IMR-90 (cell line): Measurements from ENCODE around the gene FAM184A. TPM values are rescaled to one million over a fixed set of nuclear protein-coding genes. Genes with fewer than 3 reads are reported as not detected.

Experiments used
- ATAC-seq: fragments of 200-7000 bp; cut with Tn5 transposase; 2 replicates; pipeline ENCODE4 v1.9.1; 2020; ENCODE audit warnings: low read depth, mild to moderate bottlenecking, moderate library complexity
- BruUV-seq: library from RNA; stranded (reverse); fragments of 400-500 nt; replicated peaks from 2 replicates; lab custom pipeline; 2021; lab: Mats Ljungman, UMichigan
- CTCF ChIA-PET: fragments of 300-600 bp; formaldehyde crosslinking; extraction: SDS; loops from one replicate; lab custom pipeline; 2021; ENCODE audit warnings: antibody characterized with exemption; lab: Yijun Ruan, JAX
- POLR2A ChIA-PET: fragments of 300-600 bp; sonication (Branson Sonifier 250); formaldehyde crosslinking; loops from one replicate; lab custom pipeline; 2022; ENCODE audit warnings: antibody characterized with exemption; ENCODE audit not compliant: unreplicated experiment; lab: Charles Lee
- DNase-seq: peaks from one replicate; pipeline ENCODE4 v3.0.0; 2013
- H2AFZ ChIP-seq: replicated peaks from 2 replicates; pipeline ENCODE3; 2013; ENCODE audit warnings: low read length, mild to moderate bottlenecking; ENCODE audit not compliant: poor library complexity
- H2AK5ac ChIP-seq: 2 replicates; pipeline ENCODE4 v1.6.1; 2013; ENCODE audit warnings: low read depth, low read length, inconsistent platforms
- H2AK9ac ChIP-seq: replicated peaks from 2 replicates; pipeline ENCODE3; 2013; ENCODE audit warnings: mild to moderate bottlenecking, low read depth, low read length, moderate library complexity; ENCODE audit not compliant: poor library complexity
- H2BK120ac ChIP-seq: 2 replicates; pipeline ENCODE4 v1.6.1; 2013; ENCODE audit warnings: low read depth, low read length, inconsistent platforms
- H2BK15ac ChIP-seq: 3 replicates; pipeline ENCODE4 v1.6.1; 2013; ENCODE audit warnings: low read depth, low read length, inconsistent platforms
- H2BK20ac ChIP-seq: 2 replicates; pipeline ENCODE4 v1.6.1; 2013; ENCODE audit warnings: low read depth, mild to moderate bottlenecking, inconsistent platforms, low read length, moderate library complexity
- H2BK5ac ChIP-seq: 2 replicates; pipeline ENCODE4 v1.6.1; 2013; ENCODE audit warnings: mild to moderate bottlenecking, low read depth, low read length, inconsistent platforms; ENCODE audit not compliant: poor library complexity, severe bottlenecking
- H3K14ac ChIP-seq: replicated peaks from 2 replicates; pipeline ENCODE4 v1.6.1; 2013; ENCODE audit warnings: low read depth, low read length, inconsistent platforms
- H3K18ac ChIP-seq: 2 replicates; pipeline ENCODE4 v1.6.1; 2013; ENCODE audit warnings: low read depth, low read length, control low read depth
- H3K23ac ChIP-seq: 2 replicates; pipeline ENCODE4 v1.6.1; 2013; ENCODE audit warnings: low read depth, low read length, inconsistent platforms
- H3K27ac ChIP-seq: 2 replicates; pipeline ENCODE4 v1.5.1; 2013; ENCODE audit warnings: mild to moderate bottlenecking, control low read depth, low read length; ENCODE audit not compliant: insufficient read depth
- H3K27me3 ChIP-seq: 2 replicates; pipeline ENCODE4 v1.6.1; 2013; ENCODE audit warnings: low read length; ENCODE audit not compliant: control insufficient read depth, insufficient read depth
- H3K36me3 ChIP-seq: 2 replicates; pipeline ENCODE4 v1.6.1; 2013; ENCODE audit warnings: low read length, mixed read lengths; ENCODE audit not compliant: control insufficient read depth, insufficient read depth
- H3K4ac ChIP-seq: 2 replicates; pipeline ENCODE4 v1.6.1; 2013; ENCODE audit warnings: low read depth, low read length, inconsistent platforms
- H3K4me1 ChIP-seq: 2 replicates; pipeline ENCODE4 v1.6.1; 2013; ENCODE audit warnings: low read length, mixed read lengths; ENCODE audit not compliant: control insufficient read depth, insufficient read depth
- H3K4me2 ChIP-seq: 2 replicates; pipeline ENCODE4 v1.6.1; 2013; ENCODE audit warnings: low read depth, mild to moderate bottlenecking, control low read depth, low read length, moderate library complexity
- H3K4me3 ChIP-seq: 2 replicates; pipeline ENCODE4 v1.5.1; 2013; ENCODE audit warnings: low read depth, mild to moderate bottlenecking, control low read depth, low read length, moderate library complexity; ENCODE audit not compliant: insufficient read depth
- H3K56ac ChIP-seq: 2 replicates; pipeline ENCODE4 v1.6.1; 2013; ENCODE audit warnings: low read length, inconsistent platforms; ENCODE audit not compliant: insufficient read depth; ENCODE audit errors: extremely low read depth
- H3K79me1 ChIP-seq, 2 experiments: 2 replicates each; pipeline ENCODE4 v1.6.1; 2013; ENCODE audit warnings: low read length in 2 of 2, inconsistent platforms in 1 of 2, low read depth in 1 of 2
- H3K9ac ChIP-seq: 2 replicates; pipeline ENCODE4 v1.6.1; 2013; ENCODE audit warnings: low read depth, low read length, control low read depth
- H3K9me1 ChIP-seq: 2 replicates; pipeline ENCODE4 v1.6.1; 2013; ENCODE audit warnings: low read length, inconsistent platforms; ENCODE audit not compliant: insufficient read depth
- H3K9me3 ChIP-seq: 2 replicates; pipeline ENCODE4 v1.6.1; 2013; ENCODE audit warnings: low read length; ENCODE audit not compliant: control insufficient read depth, insufficient read depth
- H4K20me1 ChIP-seq: 2 replicates; pipeline ENCODE4 v1.6.1; 2013; ENCODE audit warnings: low read length, inconsistent platforms; ENCODE audit not compliant: insufficient read depth
- H4K5ac ChIP-seq: 2 replicates; pipeline ENCODE4 v1.6.1; 2013; ENCODE audit warnings: mild to moderate bottlenecking, low read depth, low read length, control low read depth
- H4K8ac ChIP-seq, 2 experiments: 2 replicates each; pipeline ENCODE4 v1.6.1; 2013; ENCODE audit warnings: low read depth in 2 of 2, low read length in 2 of 2, control low read depth in 1 of 2, inconsistent platforms in 1 of 2
- H4K91ac ChIP-seq: 2 replicates; pipeline ENCODE4 v1.6.1; 2013; ENCODE audit warnings: low read depth, low read length, inconsistent platforms; ENCODE audit not compliant: insufficient read depth
- CHD1 ChIP-seq: IDR thresholded peaks from 2 replicates; pipeline ENCODE4 v1.6.1; 2012; ENCODE audit warnings: low read depth, low read length, improper control_type of control experiment
- MAFK ChIP-seq: IDR thresholded peaks from 2 replicates; pipeline ENCODE4 v1.6.1; 2012; ENCODE audit warnings: low read depth, low read length, improper control_type of control experiment
- POLR2A ChIP-seq: IDR thresholded peaks from 2 replicates; pipeline ENCODE4 v1.6.1; 2012; ENCODE audit warnings: mild to moderate bottlenecking, low read depth, low read length
- RAD21 ChIP-seq: IDR thresholded peaks from 2 replicates; pipeline ENCODE4 v1.6.1; 2012; ENCODE audit warnings: low read length, improper control_type of control experiment
- RFX5 ChIP-seq: IDR thresholded peaks from 2 replicates; pipeline ENCODE4 v1.8.0; 2012; ENCODE audit warnings: low read depth, mild to moderate bottlenecking, low read length, moderate library complexity
- WGBS, 2 experiments: methylation state at CpG; one replicate each; pipeline versions ENCODE4 v1.1.5 to v1.1.7; 2013; ENCODE audit warnings: missing lambda C conversion rate in 2 of 2; ENCODE audit not compliant: insufficient read length in 1 of 2; ENCODE audit errors: extremely low coverage in 2 of 2; 5-methylcytosine and 5-hydroxymethylcytosine counted together
- dilution Hi-C: fragments of 300-500 bp; cut with HindIII; formaldehyde crosslinking; loops from one replicate; pipeline ENCODE4 v1.14.3; 2018; ENCODE audit warnings: low sequenced_read_pairs; ENCODE audit not compliant: unreplicated experiment
- in situ Hi-C: fragments of 300-500 bp; cut with MboI; formaldehyde crosslinking; loops from 3 replicates; pipeline ENCODE4 v1.14.3; 2019; ENCODE audit warnings: low sequenced_read_pairs, inconsistent platforms, mixed read lengths
- intact Hi-C: fragments of 100-400 bp; cut with micrococcal nuclease; formaldehyde crosslinking; loops from 2 replicates; pipeline ENCODE4 v1.10.0; 2022
- polyA plus RNA-seq, 3 experiments: library from polyadenylated mRNA; depleted of rRNA; stranded (reverse); fragments of >200 nt; gene quantifications; 2 replicates each; pipeline ENCODE4 v1.2.3, GENCODE V29; 2012; ENCODE audit warnings: low replicate concordance in 1 of 3
- total RNA-seq: library from RNA; depleted of rRNA; stranded (reverse); fragments of >200 nt; gene quantifications from 2 replicates; pipeline ENCODE4 v1.2.3, GENCODE V29; 2012

Gene FAM184A
- total and polyA plus RNA-seq, 2 of the 4 experiments (the other 2 are of a cell fraction) = 0.03 TPM; not detected in 1

DNA sequence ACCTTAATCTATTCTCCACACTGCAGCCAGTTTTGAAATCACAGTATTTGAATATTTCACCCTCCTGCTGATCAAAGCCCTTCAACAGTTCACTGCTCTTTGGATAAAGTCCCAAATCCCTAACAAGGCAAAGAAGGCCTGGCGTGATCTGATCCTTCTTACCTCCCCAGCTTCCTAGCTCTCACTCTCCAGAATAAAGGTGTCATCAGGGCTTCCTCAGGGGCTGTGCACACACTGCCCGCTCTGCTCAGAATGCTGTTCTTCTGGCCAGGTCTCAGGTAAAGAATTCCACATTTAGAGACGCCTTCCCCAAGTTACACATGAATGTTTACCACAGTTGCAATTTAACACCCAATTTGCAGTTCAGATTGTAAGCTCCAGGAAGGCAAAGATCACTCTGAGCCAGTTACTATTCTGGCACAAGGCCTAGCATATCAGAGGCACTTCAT is 84.6 kb downstream of the FAM184A start:
- dilution Hi-C loops = no loop called here
- H3K18ac ChIP-seq = no peak overlapping the region
- H2BK20ac ChIP-seq = no peak overlapping the region
- in situ Hi-C loops = no loop called here
- TF ChIP-seq RAD21 (no peak), RFX5 (no peak), MAFK (no peak), CHD1 (no peak), POLR2A (no peak)
- H2AK9ac ChIP-seq = no peak overlapping the region
- H3K4ac ChIP-seq = no peak overlapping the region
- no peak overlapping the region for H3K9ac ChIP-seq
- no peaks in the 10 kb centered on the region for H4K20me1 ChIP-seq
- H2AFZ ChIP-seq = no peak overlapping the region
- H3K4me1 ChIP-seq = no peaks in the 10 kb centered on the region
- no peak overlapping the region for H2AK5ac ChIP-seq
- no peak overlapping the region for H3K27ac ChIP-seq
- H2BK5ac ChIP-seq = no peak overlapping the region
- no peak overlapping the region for H4K8ac ChIP-seq
- H3K27me3 ChIP-seq = no peaks in the 10 kb centered on the region
- H3K4me3 ChIP-seq = no peak overlapping the region
- H3K14ac ChIP-seq = no peak overlapping the region
- H3K23ac ChIP-seq = no peak overlapping the region
- H3K4me2 ChIP-seq = no peak overlapping the region
- no peak overlapping the region for H2BK120ac ChIP-seq
- 58% methylated on average over 2 of the region's 3 CpGs; no CpG with 5 or more reads in 1 of the 2 experiments for WGBS, 2 experiments
- H4K5ac ChIP-seq = no peak overlapping the region
- no peak for ATAC-seq
- ChIA-PET CTCF (no interaction called here), POLR2A (no interaction called here)
- intact Hi-C loops = no loop called here
- no TSS peak for BruUV-seq
- no peaks in the 10 kb centered on the region for H3K79me1 ChIP-seq
- H2BK15ac ChIP-seq = no peak overlapping the region
- no peak overlapping the region for H3K56ac ChIP-seq
- H4K91ac ChIP-seq = no peak overlapping the region
- H3K36me3 ChIP-seq = no peaks in the 10 kb centered on the region
- no peak for DNase-seq
- no peaks in the 10 kb centered on the region for H3K9me3 ChIP-seq
- H3K9me1 ChIP-seq = no peaks in the 10 kb centered on the region
